Prostate gland (tissue), 2 donors: ENCODE data around the gene ARHGEF17. TPM values are rescaled to one million over a fixed set of nuclear protein-coding genes. Genes with fewer than 3 reads are reported as not detected.

ENCODE experiments used
- DNase-seq: peaks from one replicate; pipeline ENCODE4 v3.0.0-alpha.2; 2019; ENCODE audit warnings: low spot score
- H3K27ac ChIP-seq, 2 donors: fragments of 200-600 bp; sonication (generic); 2 replicates each; pipeline ENCODE4 v1.5.1; 2017 to 2019
- H3K27me3 ChIP-seq: fragments of 200-600 bp; sonication (generic); replicated peaks from 2 replicates; pipeline ENCODE4 v1.5.1; 2019; ENCODE audit not compliant: insufficient read depth
- H3K36me3 ChIP-seq, 2 donors: fragments of 200-600 bp; sonication (generic); 1 replicate in 1 of 2; 2 replicates in 1 of 2; pipeline versions ENCODE4 v1.5.1 to v1.8.1; 2017 to 2019
- H3K4me1 ChIP-seq: fragments of 200-600 bp; sonication (generic); replicated peaks from 2 replicates; pipeline ENCODE4 v1.5.1; 2019
- H3K4me3 ChIP-seq, 2 donors: fragments of 200-600 bp; sonication (generic); 2 replicates each; pipeline ENCODE4 v1.5.1; 2017 to 2019
- H3K9me3 ChIP-seq: fragments of 200-600 bp; sonication (generic); 2 replicates; pipeline ENCODE4 v1.5.1; 2017
- CTCF ChIP-seq, 4 experiments: fragments of 200-600 bp in 2 of 4; fragments of 450-650 bp in 2 of 4; sonication (generic) in 2 of 4; IDR thresholded peaks; 1 replicate in 3 of 4; 2 replicates in 1 of 4; pipeline ENCODE4 v1.5.1; 2016 to 2019; ENCODE audit warnings: antibody characterized with exemption in 4 of 4, mild to moderate bottlenecking in 2 of 4, moderate library complexity in 2 of 4
- POLR2A ChIP-seq: fragments of 450-650 bp; IDR thresholded peaks from one replicate; pipeline ENCODE4 v1.6.1; 2016; ENCODE audit warnings: antibody characterized with exemption, mild to moderate bottlenecking
- POLR2AphosphoS5 ChIP-seq: sonication (generic); formaldehyde crosslinking; IDR thresholded peaks from one replicate; pipeline ENCODE4 v1.6.1; 2017; ENCODE audit warnings: antibody characterized with exemption
- WGBS: methylation state at CpG from one replicate; pipeline ENCODE4 v1.1.5; 2018; 5-methylcytosine and 5-hydroxymethylcytosine counted together
- intact Hi-C: fragments of 100-400 bp; cut with DNase I; formaldehyde crosslinking; loops from one replicate; pipeline ENCODE4 v1.14.2; 2022
- total RNA-seq, 2 donors: library from RNA; depleted of rRNA; stranded (reverse); fragments of >200 nt; gene quantifications; one replicate each; pipeline ENCODE4 v1.1.0, GENCODE V29; 2016

Gene ARHGEF17
- total RNA-seq, 2 donors from 2014 or later: 34.0 to 66.9 TPM

- TF ChIP-seq POLR2AphosphoS5 (no peak), CTCF (IDR thresholded peaks at IDR 0.05) (no peak), POLR2A (no peak)
- WGBS: 89% methylated on average over 7 of the region's 7 CpGs
- Histone ChIP-seq H3K27me3 (no peaks in the 10 kb centered on the region), H3K36me3 (no peaks in the 10 kb centered on the region), H3K27ac (no peak overlapping the region), H3K9me3 (no peaks in the 10 kb centered on the region), H3K4me3 (no peak overlapping the region), H3K4me1 (peaks cover 9% of the 10 kb centered on the region)
- intact Hi-C loops: no loop called here
- no peak for DNase-seq
Measured at GRCh38 chr11:73380331-73380730, 72.3 kb downstream of the ARHGEF17 start.

- intact Hi-C loops: no loop called here
- H3K4me1 ChIP-seq: peaks cover 9% of the 10 kb centered on the region
- no peaks in the 10 kb centered on the region for H3K27me3 ChIP-seq
- H3K27ac ChIP-seq: no peak overlapping the region
- TF ChIP-seq CTCF (IDR thresholded peaks at IDR 0.05) (no peak), POLR2A (no peak), POLR2AphosphoS5 (no peak)
- H3K4me3 ChIP-seq: no peak overlapping the region
- H3K9me3 ChIP-seq: no peaks in the 10 kb centered on the region
- H3K36me3 ChIP-seq: no peaks in the 10 kb centered on the region
- DNase-seq: no peak
- WGBS: 93% methylated on average over 4 of the region's 4 CpGs
Measured at GRCh38 chr11:73380897-73381410, 72.9 kb downstream of the ARHGEF17 start.

- no peak for DNase-seq
- intact Hi-C loops: no loop called here
- Histone ChIP-seq H3K9me3 (no peaks in the 10 kb centered on the region), H3K27ac (no peak overlapping the region), H3K4me3 (no peak overlapping the region), H3K36me3 (no peaks in the 10 kb centered on the region), H3K4me1 (peaks cover 8% of the 10 kb centered on the region), H3K27me3 (no peaks in the 10 kb centered on the region)
- 86% methylated on average over 6 of the region's 6 CpGs for WGBS
- TF ChIP-seq POLR2AphosphoS5 (no peak), CTCF (IDR thresholded peaks at IDR 0.05) (no peak), POLR2A (no peak)
Measured at GRCh38 chr11:73381589-73381988, 73.5 kb downstream of the ARHGEF17 start.

GRCh38 chr11:73382183-73382582 is 74.1 kb downstream of the ARHGEF17 start:
- Histone ChIP-seq H3K27ac (no peak overlapping the region), H3K27me3 (no peaks in the 10 kb centered on the region), H3K4me3 (no peak overlapping the region), H3K36me3 (no peaks in the 10 kb centered on the region), H3K4me1 (peaks cover 6% of the 10 kb centered on the region), H3K9me3 (no peaks in the 10 kb centered on the region)
- intact Hi-C loops: no loop called here
- no peak for TF ChIP-seq POLR2AphosphoS5
- WGBS: 95% methylated on average over 7 of the region's 7 CpGs
- no peak for DNase-seq

GRCh38 chr11:73382747-73383146 is 74.7 kb downstream of the ARHGEF17 start:
- DNase-seq: no peak
- H3K9me3 ChIP-seq: no peaks in the 10 kb centered on the region
- no peaks in the 10 kb centered on the region for H3K36me3 ChIP-seq
- intact Hi-C loops: no loop called here
- 72% methylated on average over 3 of the region's 3 CpGs for WGBS
- peaks cover 6% of the 10 kb centered on the region for H3K4me1 ChIP-seq
- TF ChIP-seq POLR2AphosphoS5: no peak
- TF ChIP-seq CTCF (IDR thresholded peaks at IDR 0.05): no peak
- TF ChIP-seq POLR2A: no peak
- H3K27me3 ChIP-seq: no peaks in the 10 kb centered on the region
- H3K4me3 ChIP-seq: no peak overlapping the region
- H3K27ac ChIP-seq: no peak overlapping the region
